Activated naive CD8-positive, alpha-beta T cell treated with anti-CD3 and anti-CD28 coated beads, Interleukin-2, amount 50 U/mL, for 24 hours (primary cell): ENCODE data around the gene WWOX.

Source experiments
- ATAC-seq: fragments of 150-1000 bp; cut with Tn5 transposase; one replicate; pipeline ENCODE4 v1.10.0; 2021
- DNase-seq: peaks from one replicate; pipeline ENCODE4 v3.0.0; 2021
- H3K27ac Mint-ChIP-seq: one replicate; pipeline ENCODE4 v1.8.0; 2021; ENCODE audit warnings: mild to moderate bottlenecking, mixed read lengths
- H3K27me3 Mint-ChIP-seq: one replicate; pipeline ENCODE4 v1.8.0; 2021; ENCODE audit warnings: mixed read lengths
- H3K36me3 Mint-ChIP-seq: one replicate; pipeline ENCODE4 v1.8.0; 2021; ENCODE audit warnings: low read depth, mixed read lengths
- H3K4me1 Mint-ChIP-seq: one replicate; pipeline ENCODE4 v1.8.0; 2021; ENCODE audit warnings: mixed read lengths
- H3K4me3 Mint-ChIP-seq: one replicate; pipeline ENCODE4 v1.8.0; 2021; ENCODE audit warnings: mild to moderate bottlenecking, moderate library complexity, mixed read lengths
- H3K9me3 Mint-ChIP-seq: one replicate; pipeline ENCODE4 v1.8.0; 2021; ENCODE audit warnings: mixed read lengths

WWOX gene

GRCh38 chr16:79182616-79183015, 1083.2 kb downstream of the WWOX start:
- no peak overlapping the region for H3K4me3 Mint-ChIP-seq
- ATAC-seq: peak; percentile 20
- no peak overlapping the region for H3K27ac Mint-ChIP-seq
- peaks cover 2% of the 10 kb centered on the region for H3K36me3 Mint-ChIP-seq
- H3K9me3 Mint-ChIP-seq: peaks cover 18% of the 10 kb centered on the region
- no peaks in the 10 kb centered on the region for H3K27me3 Mint-ChIP-seq
- DNase-seq: no peak
- peaks cover 32% of the 10 kb centered on the region for H3K4me1 Mint-ChIP-seq

- Mint-ChIP-seq H3K4me3 (no peak overlapping the region), H3K9me3 (peaks cover 23% of the 10 kb centered on the region), H3K27me3 (peaks cover 3% of the 10 kb centered on the region), H3K36me3 (peaks cover 4% of the 10 kb centered on the region), H3K4me1 (peaks cover 32% of the 10 kb centered on the region), H3K27ac (no peak overlapping the region)
- DNase-seq: no peak
- no peak for ATAC-seq
Observed at GRCh38 chr16:79183571-79183970, 1084.1 kb downstream of the WWOX start.

GRCh38 chr16:79184464-79185030, 1085.1 kb downstream of the WWOX start:
- DNase-seq (no peak), ATAC-seq (no peak)
- H3K36me3 Mint-ChIP-seq: peaks cover 4% of the 10 kb centered on the region
- peaks cover 18% of the 10 kb centered on the region for H3K9me3 Mint-ChIP-seq
- no peak overlapping the region for H3K4me3 Mint-ChIP-seq
- H3K27ac Mint-ChIP-seq: no peak overlapping the region
- peaks cover 30% of the 10 kb centered on the region for H3K4me1 Mint-ChIP-seq
- peaks cover 3% of the 10 kb centered on the region for H3K27me3 Mint-ChIP-seq

- Mint-ChIP-seq H3K4me3 (no peak overlapping the region), H3K27me3 (peaks cover 3% of the 10 kb centered on the region), H3K4me1 (peaks cover 30% of the 10 kb centered on the region), H3K27ac (no peak overlapping the region), H3K9me3 (peaks cover 14% of the 10 kb centered on the region), H3K36me3 (peaks cover 2% of the 10 kb centered on the region)
- DNase-seq: no peak
- no peak for ATAC-seq
Observed at GRCh38 chr16:79185711-79186110, 1086.3 kb downstream of the WWOX start.

DNA sequence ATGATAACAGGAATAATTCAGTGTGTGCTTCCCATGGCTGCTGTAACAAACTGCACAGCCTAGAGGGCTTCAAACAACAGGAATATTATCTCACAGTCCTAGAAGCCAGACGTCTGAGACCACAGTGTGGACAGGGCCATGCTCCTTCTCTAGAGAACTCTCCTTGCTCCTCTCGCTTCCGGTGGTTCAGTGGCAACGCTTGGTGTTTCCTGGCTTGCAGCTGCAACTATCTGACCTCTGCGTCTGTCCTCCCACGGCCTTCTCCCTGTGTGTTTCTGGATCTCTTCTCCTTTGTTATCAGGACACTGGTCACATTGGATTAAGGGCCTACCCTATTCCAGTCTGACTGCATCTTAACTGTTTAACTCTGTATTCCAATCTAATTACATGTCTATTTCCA, 1086.7 kb downstream of the WWOX start:
- H3K4me3 Mint-ChIP-seq: no peak overlapping the region
- H3K27me3 Mint-ChIP-seq: peaks cover 3% of the 10 kb centered on the region
- H3K9me3 Mint-ChIP-seq: peaks cover 14% of the 10 kb centered on the region
- no peak overlapping the region for H3K27ac Mint-ChIP-seq
- ATAC-seq (no peak), DNase-seq (no peak)
- peaks cover 2% of the 10 kb centered on the region for H3K36me3 Mint-ChIP-seq
- H3K4me1 Mint-ChIP-seq: peaks cover 29% of the 10 kb centered on the region

DNA sequence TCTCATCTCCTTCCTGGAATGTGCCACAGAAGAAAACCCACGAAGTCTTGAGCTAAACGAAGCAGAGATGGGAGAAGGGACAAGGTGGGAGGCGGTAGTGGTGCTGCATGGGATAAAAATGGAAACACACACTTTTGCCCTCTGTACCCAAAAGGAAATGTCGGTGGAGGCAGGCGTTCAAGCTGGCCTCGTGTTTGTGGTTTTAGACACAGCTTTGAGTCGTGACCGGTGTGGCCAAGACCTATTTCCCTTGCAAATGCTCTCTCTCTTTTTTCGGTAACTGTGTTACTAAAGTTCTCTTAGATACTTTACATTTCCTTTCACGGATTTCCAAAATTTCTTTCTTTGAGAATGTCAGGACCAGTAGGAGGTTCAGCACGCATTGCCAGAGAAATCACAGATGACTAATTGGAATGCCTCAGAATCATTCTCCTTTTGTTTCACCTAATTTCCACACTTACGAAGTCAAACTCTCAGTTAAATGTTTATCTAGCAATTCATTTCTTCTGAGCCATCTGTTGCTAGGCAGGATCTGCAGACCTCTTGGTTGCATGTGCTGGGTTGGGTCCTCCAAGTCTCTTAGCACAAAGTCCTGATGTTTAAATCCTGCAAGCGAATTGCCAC, 1088.8 kb downstream of the WWOX start:
- H3K27me3 Mint-ChIP-seq: peaks cover 3% of the 10 kb centered on the region
- peaks cover 14% of the 10 kb centered on the region for H3K9me3 Mint-ChIP-seq
- H3K36me3 Mint-ChIP-seq: peaks cover 2% of the 10 kb centered on the region
- H3K4me1 Mint-ChIP-seq: peaks cover 13% of the 10 kb centered on the region
- ATAC-seq: no peak
- no peak overlapping the region for H3K27ac Mint-ChIP-seq
- no peak for DNase-seq
- no peak overlapping the region for H3K4me3 Mint-ChIP-seq

DNA sequence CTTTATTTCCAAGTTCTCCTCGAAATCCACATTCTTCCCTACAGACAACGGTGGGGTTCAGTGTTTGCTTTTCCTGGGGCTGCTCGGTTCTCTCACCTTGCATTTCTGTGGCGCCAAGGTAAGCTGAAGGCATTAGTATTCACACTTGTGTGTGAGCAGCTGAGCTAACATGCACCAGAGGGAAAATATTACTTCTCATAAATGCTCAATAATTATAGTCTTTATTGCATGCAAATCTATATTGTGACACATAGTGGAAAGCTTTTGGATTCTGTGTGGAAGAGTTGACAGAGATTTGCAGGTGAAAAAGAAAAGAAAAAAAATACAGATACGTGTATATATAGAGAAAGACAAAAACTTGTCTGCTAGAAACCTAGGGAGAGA, 1089.3 kb downstream of the WWOX start:
- peaks cover 2% of the 10 kb centered on the region for H3K36me3 Mint-ChIP-seq
- peaks cover 13% of the 10 kb centered on the region for H3K4me1 Mint-ChIP-seq
- DNase-seq (no peak), ATAC-seq (no peak)
- peaks cover 3% of the 10 kb centered on the region for H3K27me3 Mint-ChIP-seq
- no peak overlapping the region for H3K4me3 Mint-ChIP-seq
- no peak overlapping the region for H3K27ac Mint-ChIP-seq
- peaks cover 14% of the 10 kb centered on the region for H3K9me3 Mint-ChIP-seq

DNA sequence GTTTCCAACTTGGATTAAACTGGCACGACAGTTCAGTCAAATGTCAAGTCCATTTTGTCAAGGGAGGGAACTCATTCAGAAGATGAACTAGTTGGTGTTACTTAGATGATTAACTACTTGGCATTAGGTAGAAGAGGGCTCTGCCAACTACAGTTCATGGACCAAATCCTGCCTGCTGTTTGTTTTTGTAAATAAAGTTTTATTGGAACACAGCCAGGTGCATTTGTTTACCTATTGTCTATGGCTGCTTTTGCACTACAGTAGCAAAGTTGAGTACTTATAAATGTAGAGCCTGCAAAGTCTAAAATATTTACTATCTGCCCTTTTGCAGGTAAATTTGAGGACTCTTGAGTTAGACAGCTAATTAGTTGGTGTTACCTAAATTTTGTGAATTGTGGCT, 1091.1 kb downstream of the WWOX start:
- no peak for DNase-seq
- Mint-ChIP-seq H3K4me1 (no peaks in the 10 kb centered on the region), H3K27ac (no peak overlapping the region), H3K9me3 (peaks cover 14% of the 10 kb centered on the region), H3K27me3 (peaks cover 5% of the 10 kb centered on the region), H3K4me3 (no peak overlapping the region), H3K36me3 (peaks cover 2% of the 10 kb centered on the region)
- ATAC-seq: no peak

DNA sequence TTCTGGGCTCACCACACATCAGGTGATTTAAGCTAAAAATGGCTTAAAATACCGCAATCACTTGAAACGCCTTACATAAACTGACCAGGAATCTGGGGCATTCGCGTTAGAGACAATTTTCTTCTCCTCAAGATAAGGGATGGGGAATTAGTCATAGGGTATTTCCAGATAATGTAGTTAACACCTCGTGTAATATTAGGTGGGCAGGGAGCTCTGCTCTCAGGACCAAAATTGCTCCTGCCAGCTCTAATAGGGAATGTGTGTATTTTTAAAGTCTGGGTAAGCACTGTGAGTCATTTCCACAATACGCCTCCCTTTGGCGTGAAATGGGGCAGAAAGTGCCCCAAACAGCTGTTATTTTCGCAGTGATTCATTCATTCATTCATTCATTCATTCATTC, 1092.5 kb downstream of the WWOX start:
- peaks cover 9% of the 10 kb centered on the region for H3K27me3 Mint-ChIP-seq
- H3K36me3 Mint-ChIP-seq: peaks cover 2% of the 10 kb centered on the region
- no peak for DNase-seq
- H3K4me1 Mint-ChIP-seq: peaks cover 3% of the 10 kb centered on the region
- no peak overlapping the region for H3K4me3 Mint-ChIP-seq
- ATAC-seq: no peak
- H3K9me3 Mint-ChIP-seq: peaks cover 9% of the 10 kb centered on the region
- no peak overlapping the region for H3K27ac Mint-ChIP-seq

- no peak for DNase-seq
- no peak overlapping the region for H3K4me3 Mint-ChIP-seq
- ATAC-seq: no peak
- H3K4me1 Mint-ChIP-seq: peaks cover 3% of the 10 kb centered on the region
- H3K9me3 Mint-ChIP-seq: peaks cover 5% of the 10 kb centered on the region
- H3K27ac Mint-ChIP-seq: no peak overlapping the region
- H3K27me3 Mint-ChIP-seq: peaks cover 8% of the 10 kb centered on the region
- H3K36me3 Mint-ChIP-seq: peaks cover 1% of the 10 kb centered on the region
Observed at GRCh38 chr16:79192904-79193303, 1093.5 kb downstream of the WWOX start.

DNA sequence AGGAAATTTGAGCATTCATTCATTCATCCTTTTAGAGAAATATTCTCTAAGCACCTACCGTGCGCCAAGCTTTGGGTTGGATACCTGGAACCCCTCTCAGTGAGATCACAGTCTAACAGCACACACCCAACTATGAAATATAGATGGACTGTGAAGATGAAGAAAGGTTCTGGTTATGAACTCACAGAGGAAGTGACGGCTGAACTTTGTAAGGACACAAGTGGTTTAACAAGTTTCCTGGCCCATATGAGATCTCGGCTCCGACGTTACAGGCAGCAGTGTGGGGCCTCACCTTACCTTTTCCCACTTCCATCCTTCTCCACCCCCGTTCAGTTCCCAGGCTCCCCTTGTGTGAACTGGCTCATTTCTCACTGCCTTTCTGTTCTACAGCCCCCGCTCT, 1094.8 kb downstream of the WWOX start:
- no peaks in the 10 kb centered on the region for H3K36me3 Mint-ChIP-seq
- H3K9me3 Mint-ChIP-seq: no peaks in the 10 kb centered on the region
- H3K27me3 Mint-ChIP-seq: peaks cover 7% of the 10 kb centered on the region
- DNase-seq (no peak), ATAC-seq (no peak)
- no peak overlapping the region for H3K4me3 Mint-ChIP-seq
- no peak overlapping the region for H3K27ac Mint-ChIP-seq
- peaks cover 3% of the 10 kb centered on the region for H3K4me1 Mint-ChIP-seq

DNA sequence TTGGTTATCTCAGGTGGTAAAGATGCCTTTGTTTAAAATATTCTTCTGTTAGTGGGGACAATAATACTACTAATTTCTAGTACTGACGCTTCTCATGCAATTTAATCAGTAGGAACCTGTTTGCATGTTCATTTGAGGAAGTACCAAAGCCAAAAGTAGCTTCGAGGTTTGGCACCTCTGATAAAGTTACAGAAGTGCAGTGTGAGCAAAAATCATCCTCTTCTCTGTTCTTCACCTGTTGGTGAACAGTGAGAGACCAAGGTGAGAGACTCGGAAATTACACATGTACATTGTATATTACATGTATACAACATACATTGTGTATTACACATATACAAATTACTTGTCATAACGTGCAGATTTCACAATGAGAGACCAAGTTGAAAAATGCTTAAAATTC, 1096.5 kb downstream of the WWOX start:
- Mint-ChIP-seq H3K27ac (no peak overlapping the region), H3K9me3 (no peaks in the 10 kb centered on the region), H3K4me3 (no peak overlapping the region), H3K36me3 (no peaks in the 10 kb centered on the region), H3K27me3 (peaks cover 7% of the 10 kb centered on the region), H3K4me1 (peaks cover 3% of the 10 kb centered on the region)
- no peak for DNase-seq
- no peak for ATAC-seq

DNA sequence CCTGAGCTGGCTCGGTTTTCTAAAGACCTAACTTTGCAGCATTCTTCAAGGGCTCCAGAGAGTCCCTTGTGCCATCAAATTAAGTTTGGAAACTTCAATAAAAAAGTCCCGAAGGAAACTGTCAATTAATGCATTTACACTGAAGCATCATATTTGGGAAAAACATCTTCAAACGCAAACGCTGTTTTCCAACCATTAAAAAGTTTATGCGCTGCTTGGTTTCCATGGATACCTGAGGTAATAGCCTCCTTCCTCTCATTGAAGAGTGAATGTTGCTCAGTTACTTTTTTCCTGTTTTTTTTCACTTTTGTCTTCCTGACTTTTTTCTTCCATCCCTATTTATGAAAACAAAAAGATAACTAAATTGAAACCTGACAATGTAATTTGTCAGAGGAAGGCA, 1102.0 kb downstream of the WWOX start:
- H3K4me3 Mint-ChIP-seq: no peak overlapping the region
- H3K9me3 Mint-ChIP-seq: no peaks in the 10 kb centered on the region
- H3K27ac Mint-ChIP-seq: no peak overlapping the region
- ATAC-seq (no peak), DNase-seq (no peak)
- H3K4me1 Mint-ChIP-seq: no peaks in the 10 kb centered on the region
- no peaks in the 10 kb centered on the region for H3K27me3 Mint-ChIP-seq
- no peaks in the 10 kb centered on the region for H3K36me3 Mint-ChIP-seq

- no peaks in the 10 kb centered on the region for H3K4me1 Mint-ChIP-seq
- H3K27me3 Mint-ChIP-seq: no peaks in the 10 kb centered on the region
- DNase-seq (no peak), ATAC-seq (no peak)
- no peaks in the 10 kb centered on the region for H3K9me3 Mint-ChIP-seq
- H3K27ac Mint-ChIP-seq: no peak overlapping the region
- H3K36me3 Mint-ChIP-seq: no peaks in the 10 kb centered on the region
- no peak overlapping the region for H3K4me3 Mint-ChIP-seq
Observed at GRCh38 chr16:79202977-79203376, 1103.5 kb downstream of the WWOX start.

DNA sequence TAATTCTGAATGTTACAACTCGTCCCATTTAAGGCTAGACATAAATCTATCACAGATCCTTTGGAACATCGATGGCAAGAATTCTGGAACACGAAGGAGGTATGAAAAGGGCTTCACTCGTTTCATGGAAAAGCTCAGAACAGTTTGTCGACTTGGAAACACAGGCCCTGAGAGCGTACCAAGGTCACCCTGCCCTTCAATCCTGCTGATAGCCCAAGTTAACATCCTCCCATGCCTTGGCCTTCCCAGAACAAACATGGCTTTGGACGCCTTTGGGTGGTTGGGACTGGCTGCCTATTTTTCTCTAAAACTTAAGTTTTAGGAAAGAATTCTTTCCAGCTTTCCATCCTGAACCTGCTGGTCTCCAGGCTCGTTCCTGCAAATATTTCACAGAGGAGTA, 1105.0 kb downstream of the WWOX start:
- Mint-ChIP-seq H3K36me3 (no peaks in the 10 kb centered on the region), H3K9me3 (no peaks in the 10 kb centered on the region), H3K4me3 (no peak overlapping the region), H3K27ac (no peak overlapping the region), H3K4me1 (no peaks in the 10 kb centered on the region), H3K27me3 (no peaks in the 10 kb centered on the region)
- ATAC-seq (no peak), DNase-seq (no peak)

GRCh38 chr16:79206889-79207288, 1107.4 kb downstream of the WWOX start:
- H3K9me3 Mint-ChIP-seq: no peaks in the 10 kb centered on the region
- no peaks in the 10 kb centered on the region for H3K4me1 Mint-ChIP-seq
- no peak overlapping the region for H3K4me3 Mint-ChIP-seq
- H3K36me3 Mint-ChIP-seq: no peaks in the 10 kb centered on the region
- no peak for ATAC-seq
- no peak for DNase-seq
- no peaks in the 10 kb centered on the region for H3K27me3 Mint-ChIP-seq
- H3K27ac Mint-ChIP-seq: no peak overlapping the region
